Uterus (tissue), 4 donors: ENCODE results near the gene FAM217A. TPM values are rescaled to one million over a fixed set of nuclear protein-coding genes. Genes with fewer than 3 reads are reported as not detected.

Source experiments
- DNase-seq, 2 donors: peaks; one replicate each; pipeline ENCODE4 v3.0.0-alpha.2; 2019 to 2020
- H3K27ac ChIP-seq, 2 donors: fragments of 200-600 bp; sonication (generic); 1 replicate in 1 of 2; 2 replicates in 1 of 2; pipeline ENCODE4 v1.5.1; 2016 to 2018
- H3K27me3 ChIP-seq, 2 donors: fragments of 200-600 bp; sonication (generic); one replicate each; pipeline ENCODE4 v1.5.1; 2018 to 2019; ENCODE audit warnings: control low read depth in 1 of 2
- H3K36me3 ChIP-seq, 2 donors: fragments of 200-600 bp; sonication (generic); one replicate each; pipeline ENCODE4 v1.5.1; 2019; ENCODE audit warnings: control low read depth in 1 of 2
- H3K4me1 ChIP-seq, 2 donors: fragments of 200-600 bp; sonication (generic); one replicate each; pipeline ENCODE4 v1.5.1; 2018 to 2019; ENCODE audit warnings: control low read depth in 1 of 2
- H3K4me3 ChIP-seq, 2 donors: fragments of 200-600 bp; sonication (generic); 1 replicate in 1 of 2; 2 replicates in 1 of 2; pipeline ENCODE4 v1.5.1; 2018 to 2019; ENCODE audit warnings: mild to moderate bottlenecking in 1 of 2
- H3K9me3 ChIP-seq, 2 donors: fragments of 200-600 bp; sonication (generic); one replicate each; pipeline ENCODE4 v1.5.1; 2019; ENCODE audit warnings: control low read depth in 1 of 2
- CTCF ChIP-seq, 4 experiments: fragments of 200-600 bp in 2 of 4; fragments of 450-650 bp in 2 of 4; sonication (generic) in 2 of 4; IDR thresholded peaks; one replicate each; pipeline ENCODE4 v1.5.1; 2016 to 2019; ENCODE audit warnings: antibody characterized with exemption in 4 of 4, mild to moderate bottlenecking in 2 of 4, moderate library complexity in 1 of 4
- POLR2A ChIP-seq, 2 donors: fragments of 450-650 bp; IDR thresholded peaks; one replicate each; pipeline ENCODE4 v1.6.1; 2016; ENCODE audit warnings: antibody characterized with exemption in 2 of 2, mild to moderate bottlenecking in 1 of 2, moderate library complexity in 1 of 2
- intact Hi-C: fragments of 100-400 bp; cut with DNase I; formaldehyde crosslinking; loops from one replicate; pipeline ENCODE4 v1.15.1; 2023; ENCODE audit warnings: low total_unique reads
- total RNA-seq, 4 donors: library from RNA; depleted of rRNA in 3 of 4; stranded (reverse); fragments of >200 nt in 3 of 4; gene quantifications; one replicate each; pipeline versions ENCODE4 v1.1.0 to v1.2.4, GENCODE V29; 2014 to 2023
- donor health status: DM: yes; HTN: yes; CAD: no.

The FAM217A gene
- total RNA-seq, 4 donors from 2014 or later, result not detected

GRCh38 chr6:4023240-4023639 is 55.7 kb downstream of the FAM217A start:
- Histone ChIP-seq H3K9me3 (no peaks in the 10 kb centered on the region), H3K4me3 (no peak overlapping the region), H3K27ac (no peak overlapping the region), H3K36me3 (no peaks in the 10 kb centered on the region), H3K4me1 (peaks cover 0 to 10% of the 10 kb centered on the region in 2 donors), H3K27me3 (no peaks in the 10 kb centered on the region)
- no peak for DNase-seq
- TF ChIP-seq CTCF (IDR thresholded peaks at IDR 0.05) (no peak), POLR2A (IDR thresholded peaks at IDR 0.05) (no peak)
- intact Hi-C loops, result no loop called here

GRCh38 chr6:4021854-4022695 is 56.9 kb downstream of the FAM217A start:
- H3K27ac ChIP-seq, result peak overlapping the region; percentile 95 to 98
- H3K9me3 ChIP-seq, result no peaks in the 10 kb centered on the region
- no peak for TF ChIP-seq POLR2A (IDR thresholded peaks at IDR 0.05)
- no peak for TF ChIP-seq CTCF (IDR thresholded peaks at IDR 0.05)
- no peaks in the 10 kb centered on the region for H3K27me3 ChIP-seq
- H3K36me3 ChIP-seq, result no peaks in the 10 kb centered on the region
- intact Hi-C loops, result no loop called here
- peaks cover 0 to 10% of the 10 kb centered on the region in 2 donors for H3K4me1 ChIP-seq
- peak overlapping the region; percentile 85 to 89 for H3K4me3 ChIP-seq
- DNase-seq, result no peak

GRCh38 chr6:4021133-4021853 is 57.6 kb downstream of the FAM217A start:
- Histone ChIP-seq H3K9me3 (no peaks in the 10 kb centered on the region), H3K4me3 (peak overlapping the region; percentile 85 to 89), H3K36me3 (no peaks in the 10 kb centered on the region), H3K27ac (peak overlapping the region; percentile 95 to 98), H3K27me3 (no peaks in the 10 kb centered on the region), H3K4me1 (peaks cover 0 to 10% of the 10 kb centered on the region in 2 donors)
- DNase-seq, result peak; percentile 92 to 95
- TF ChIP-seq POLR2A (IDR thresholded peaks at IDR 0.05) (peak; percentile 67 to 68), CTCF (IDR thresholded peaks at IDR 0.05) (peak in 3 of 4 experiments; percentile 17 to 51 (median 37))
- intact Hi-C loops, result no loop called here

GRCh38 chr6:4020822-4021132 is 58.2 kb downstream of the FAM217A start:
- no peak for TF ChIP-seq CTCF (IDR thresholded peaks at IDR 0.05)
- no peak for TF ChIP-seq POLR2A (IDR thresholded peaks at IDR 0.05)
- peaks cover 0 to 10% of the 10 kb centered on the region in 2 donors for H3K4me1 ChIP-seq
- no peaks in the 10 kb centered on the region for H3K9me3 ChIP-seq
- DNase-seq, result no peak
- no peaks in the 10 kb centered on the region for H3K36me3 ChIP-seq
- H3K4me3 ChIP-seq, result peak overlapping the region; percentile 85 to 89
- H3K27ac ChIP-seq, result peak overlapping the region; percentile 95 to 98
- no peaks in the 10 kb centered on the region for H3K27me3 ChIP-seq
- intact Hi-C loops, result no loop called here

GRCh38 chr6:4018924-4019236 is 60.1 kb downstream of the FAM217A start:
- intact Hi-C loops, result no loop called here
- no peak for DNase-seq
- peaks cover 0 to 10% of the 10 kb centered on the region in 2 donors for H3K4me1 ChIP-seq

More at GRCh38 chr6:4018924-4019236, 60.1 kb downstream of the FAM217A start:
- Histone ChIP-seq H3K27ac (peak overlapping the region; percentile 98), H3K9me3 (no peaks in the 10 kb centered on the region), H3K4me3 (peak overlapping the region; percentile 80 to 93), H3K27me3 (no peaks in the 10 kb centered on the region), H3K36me3 (no peaks in the 10 kb centered on the region)
- TF ChIP-seq POLR2A (IDR thresholded peaks at IDR 0.05) (no peak), CTCF (IDR thresholded peaks at IDR 0.05) (no peak)
